Measurements from ENCODE around the gene SLC17A5.

DNA sequence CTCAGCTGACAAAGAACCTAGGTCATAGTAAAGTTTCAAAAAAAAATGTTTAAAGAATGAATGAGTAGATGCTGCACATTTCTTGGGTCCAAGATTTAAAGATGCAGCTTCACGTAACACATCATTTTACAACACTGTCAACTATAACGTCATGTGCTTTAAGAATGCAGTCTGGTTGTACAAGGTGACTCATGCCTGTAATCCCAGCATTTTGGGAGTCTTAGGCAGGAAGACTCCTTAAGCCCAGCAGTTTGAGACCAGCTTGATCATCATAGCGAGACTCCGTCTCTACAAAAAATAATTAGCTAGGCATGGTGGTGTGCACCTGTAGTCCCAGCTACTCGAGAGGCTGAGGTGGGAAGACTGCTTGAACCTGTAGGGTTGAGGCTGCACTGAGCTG is 21.9 kb downstream of the SLC17A5 start:
- TF ChIP-seq EZH2 (IDR thresholded peaks at IDR 0.05; ENCODE audit: insufficient read depth, poor library complexity, severe bottlenecking) (no peak), EZH2phosphoT487 (IDR thresholded peaks at IDR 0.05; ENCODE audit: insufficient read depth, low read depth) (no peak)
